GM10266 (cell line): ENCODE data around the gene ARSB.

Experiments
- DNase-seq: peaks from one replicate; pipeline ENCODE4 v3.0.0; 2012; ENCODE audit errors: extremely low spot score
- TF ChIP-seq, protein P1 (sequence below): IDR thresholded peaks from 2 replicates; pipeline ENCODE4 v1.5.1; 2012; ENCODE audit warnings: mild to moderate bottlenecking, low read depth; ENCODE audit not compliant: control insufficient read depth, insufficient read depth; ENCODE audit errors: missing control alignments

The ARSB gene

DNA sequence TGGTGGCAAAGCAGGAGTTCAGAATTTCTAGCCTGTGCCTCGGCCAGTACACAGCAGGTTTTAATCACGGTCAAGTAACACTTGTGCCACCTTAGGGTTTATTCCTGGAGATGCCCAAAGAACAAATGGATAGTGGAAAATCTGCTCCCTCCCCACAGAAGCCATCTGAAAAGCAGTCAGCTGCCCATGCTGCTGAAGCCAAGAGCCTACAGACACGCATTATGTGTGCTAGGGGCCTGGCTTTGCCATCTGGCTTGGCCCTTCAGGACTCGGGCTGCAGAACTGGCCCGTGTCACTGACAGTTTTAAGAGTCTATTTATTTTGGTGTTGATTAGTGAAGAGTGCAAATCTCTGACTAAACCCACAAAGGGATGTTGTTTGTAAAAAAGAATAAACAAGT is 11.1 kb downstream of the ARSB start:
- no peak for DNase-seq
- TF ChIP-seq, protein P1, sequence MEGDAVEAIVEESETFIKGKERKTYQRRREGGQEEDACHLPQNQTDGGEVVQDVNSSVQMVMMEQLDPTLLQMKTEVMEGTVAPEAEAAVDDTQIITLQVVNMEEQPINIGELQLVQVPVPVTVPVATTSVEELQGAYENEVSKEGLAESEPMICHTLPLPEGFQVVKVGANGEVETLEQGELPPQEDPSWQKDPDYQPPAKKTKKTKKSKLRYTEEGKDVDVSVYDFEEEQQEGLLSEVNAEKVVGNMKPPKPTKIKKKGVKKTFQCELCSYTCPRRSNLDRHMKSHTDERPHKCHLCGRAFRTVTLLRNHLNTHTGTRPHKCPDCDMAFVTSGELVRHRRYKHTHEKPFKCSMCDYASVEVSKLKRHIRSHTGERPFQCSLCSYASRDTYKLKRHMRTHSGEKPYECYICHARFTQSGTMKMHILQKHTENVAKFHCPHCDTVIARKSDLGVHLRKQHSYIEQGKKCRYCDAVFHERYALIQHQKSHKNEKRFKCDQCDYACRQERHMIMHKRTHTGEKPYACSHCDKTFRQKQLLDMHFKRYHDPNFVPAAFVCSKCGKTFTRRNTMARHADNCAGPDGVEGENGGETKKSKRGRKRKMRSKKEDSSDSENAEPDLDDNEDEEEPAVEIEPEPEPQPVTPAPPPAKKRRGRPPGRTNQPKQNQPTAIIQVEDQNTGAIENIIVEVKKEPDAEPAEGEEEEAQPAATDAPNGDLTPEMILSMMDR: no peak

DNA sequence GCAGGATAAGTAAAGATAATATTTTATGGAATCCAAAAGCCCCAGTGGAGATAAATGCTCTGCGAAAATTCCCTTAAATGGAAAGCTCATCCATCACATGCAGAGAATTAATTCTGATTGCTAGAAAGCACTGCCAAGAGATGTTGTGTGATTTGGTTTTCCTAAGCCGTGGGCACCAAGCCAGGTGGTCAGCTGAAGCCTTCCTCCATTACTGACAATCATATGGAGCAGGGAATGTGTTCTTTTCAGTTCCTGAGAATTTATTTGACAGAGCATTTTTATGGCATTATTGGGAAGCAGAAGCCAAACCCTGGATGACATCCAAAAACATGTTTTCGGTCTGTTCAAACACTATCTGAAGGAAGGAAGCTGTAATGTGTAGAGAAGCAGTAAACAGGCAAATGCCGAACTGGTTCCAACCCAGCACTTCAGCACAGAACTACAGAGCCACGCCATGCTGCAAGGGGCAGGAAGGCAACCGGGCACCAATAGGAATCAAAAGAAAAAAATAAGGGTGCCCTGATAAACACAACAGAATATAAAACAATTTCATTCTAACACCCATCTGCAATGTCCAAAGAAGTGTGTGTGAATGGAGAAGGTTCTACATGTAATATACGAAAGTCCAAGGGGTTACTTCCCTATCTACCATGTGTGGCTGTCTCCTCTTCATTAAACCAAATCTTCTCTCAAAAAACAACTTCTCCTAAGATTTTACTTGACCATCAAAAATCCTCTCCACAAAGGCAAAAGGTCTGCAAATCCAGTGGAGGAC is 12.3 kb downstream of the ARSB start:
- no peak for DNase-seq
- TF ChIP-seq, protein P1: no peak

- no peak for DNase-seq
- TF ChIP-seq, protein P1: no peak
These were observed 13.1 kb downstream of the ARSB start for GRCh38 chr5:78971998-78972397.

DNA sequence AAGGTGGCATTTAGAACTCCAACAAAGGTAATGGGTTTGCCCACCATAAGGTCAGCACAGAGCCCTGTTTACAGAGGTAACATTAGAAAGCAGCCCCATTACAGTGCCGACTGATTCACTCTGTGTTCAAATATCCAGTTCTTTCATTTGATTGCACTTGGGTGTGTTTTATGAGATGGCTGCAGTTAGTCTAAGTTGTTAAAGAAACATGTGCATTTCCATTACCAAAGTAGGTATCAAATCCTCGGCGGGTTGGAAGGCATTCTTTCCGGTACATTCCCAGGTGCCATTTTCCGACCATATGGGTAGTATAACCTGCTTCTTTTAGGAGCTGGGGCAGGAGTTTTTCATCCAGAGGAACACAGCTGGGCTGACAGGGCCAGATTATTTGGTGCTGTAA is 16.3 kb downstream of the ARSB start:
- no peak for DNase-seq
- TF ChIP-seq, protein P1: no peak

GRCh38 chr5:78964889-78965288 is 20.2 kb downstream of the ARSB start:
- DNase-seq: no peak
- TF ChIP-seq, protein P1: peak; percentile 46

GRCh38 chr5:78961743-78962142 is 23.4 kb downstream of the ARSB start:
- no peak for DNase-seq
- TF ChIP-seq, protein P1: no peak

DNA sequence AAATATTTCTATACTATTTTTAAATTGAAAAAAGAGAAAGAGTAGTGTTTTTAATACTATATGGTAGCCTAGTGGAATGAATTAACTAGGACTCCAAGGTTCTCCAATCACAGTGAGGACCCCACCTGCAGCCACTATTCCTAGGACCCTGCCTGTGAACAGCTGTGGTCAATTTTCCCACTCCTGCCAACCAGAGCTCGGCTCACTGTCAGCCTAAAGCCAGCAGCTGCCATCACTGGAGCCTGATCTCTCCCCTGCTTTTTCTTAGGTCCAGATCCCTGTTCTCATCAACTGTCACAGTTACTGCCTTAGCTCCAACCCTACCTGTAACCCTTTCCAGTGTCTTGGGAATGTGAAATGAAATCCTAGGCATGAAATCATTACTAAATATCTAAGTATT is 25.3 kb downstream of the ARSB start:
- TF ChIP-seq, protein P1: no peak
- DNase-seq: no peak
